Hepatocyte (in vitro differentiated cells): ENCODE data around the gene CMIP.

Experiments used
- EZH2 ChIP-seq: fragments of 200-600 bp; sonication (generic); IDR thresholded peaks from 2 replicates; pipeline ENCODE4 v1.6.1; 2016; ENCODE audit warnings: antibody characterized with exemption, mild to moderate bottlenecking, borderline replicate concordance
- EZH2phosphoT487 ChIP-seq: fragments of 200-600 bp; sonication (generic); IDR thresholded peaks from one replicate; pipeline ENCODE4 v1.6.1; 2018; ENCODE audit warnings: antibody characterized with exemption, mild to moderate bottlenecking, low read depth, moderate library complexity; ENCODE audit not compliant: unreplicated experiment, severe bottlenecking
- TF ChIP-seq, protein P1 (sequence below): fragments of 200-600 bp; sonication (generic); IDR thresholded peaks from 2 replicates; pipeline ENCODE4 v1.5.1; 2016; ENCODE audit warnings: antibody characterized with exemption, mild to moderate bottlenecking; ENCODE audit not compliant: poor library complexity

DNA sequence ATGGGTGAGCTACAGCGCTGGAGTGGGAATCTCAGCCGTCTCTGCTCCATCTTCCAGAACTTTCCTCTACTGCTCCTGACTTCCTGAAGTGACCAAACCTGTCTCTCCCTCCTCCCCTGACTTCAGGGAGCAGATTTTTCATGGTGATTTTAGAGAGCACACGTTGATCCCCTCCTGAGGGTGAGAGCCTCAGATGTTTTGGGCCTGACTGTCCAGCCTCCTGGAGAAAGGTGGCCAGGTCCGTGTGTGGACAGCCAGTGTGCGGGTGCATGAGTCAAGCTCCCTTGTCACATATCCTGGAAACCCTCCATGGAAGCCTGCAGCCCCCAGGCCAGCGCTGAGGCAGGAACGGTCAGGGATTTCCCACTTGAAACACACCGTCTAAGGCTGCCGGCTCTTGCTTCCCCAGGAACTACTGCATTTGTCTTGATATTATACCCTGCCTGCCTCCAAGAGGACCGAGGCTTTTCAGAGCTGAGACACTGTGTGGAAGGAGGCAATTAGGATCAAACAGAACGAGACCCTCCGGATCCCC is 143.1 kb downstream of the CMIP start:
- TF ChIP-seq, protein P1, sequence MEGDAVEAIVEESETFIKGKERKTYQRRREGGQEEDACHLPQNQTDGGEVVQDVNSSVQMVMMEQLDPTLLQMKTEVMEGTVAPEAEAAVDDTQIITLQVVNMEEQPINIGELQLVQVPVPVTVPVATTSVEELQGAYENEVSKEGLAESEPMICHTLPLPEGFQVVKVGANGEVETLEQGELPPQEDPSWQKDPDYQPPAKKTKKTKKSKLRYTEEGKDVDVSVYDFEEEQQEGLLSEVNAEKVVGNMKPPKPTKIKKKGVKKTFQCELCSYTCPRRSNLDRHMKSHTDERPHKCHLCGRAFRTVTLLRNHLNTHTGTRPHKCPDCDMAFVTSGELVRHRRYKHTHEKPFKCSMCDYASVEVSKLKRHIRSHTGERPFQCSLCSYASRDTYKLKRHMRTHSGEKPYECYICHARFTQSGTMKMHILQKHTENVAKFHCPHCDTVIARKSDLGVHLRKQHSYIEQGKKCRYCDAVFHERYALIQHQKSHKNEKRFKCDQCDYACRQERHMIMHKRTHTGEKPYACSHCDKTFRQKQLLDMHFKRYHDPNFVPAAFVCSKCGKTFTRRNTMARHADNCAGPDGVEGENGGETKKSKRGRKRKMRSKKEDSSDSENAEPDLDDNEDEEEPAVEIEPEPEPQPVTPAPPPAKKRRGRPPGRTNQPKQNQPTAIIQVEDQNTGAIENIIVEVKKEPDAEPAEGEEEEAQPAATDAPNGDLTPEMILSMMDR: no peak
- TF ChIP-seq EZH2 (no peak), EZH2phosphoT487 (no peak)
